PC-9 (cell line): ENCODE data around the gene LAMA3. TPM values are rescaled to one million over a fixed set of nuclear protein-coding genes. Genes with fewer than 3 reads are reported as not detected.

Experiments
- BruUV-seq: library from RNA; stranded (reverse); fragments of 400-500 nt; replicated peaks from 2 replicates; lab custom pipeline; 2021; lab: Mats Ljungman, UMichigan
- CTCF ChIA-PET: fragments of 300-600 bp; sonication (Branson Sonifier 250); formaldehyde crosslinking; loops from one replicate; lab custom pipeline; 2022; ENCODE audit warnings: antibody characterized with exemption; lab: Charles Lee
- POLR2A ChIA-PET: fragments of 300-600 bp; sonication (Branson Sonifier 250); formaldehyde crosslinking; loops from one replicate; lab custom pipeline; 2022; ENCODE audit warnings: antibody characterized with exemption; ENCODE audit not compliant: unreplicated experiment; lab: Charles Lee
- DNase-seq, 2 experiments: peaks; one replicate each; pipeline versions ENCODE4 v3.0.0 to v3.0.0-alpha.2; 2015 to 2022; ENCODE audit warnings: mixed read lengths in 1 of 2
- H2AFZ ChIP-seq: fragments of 200-600 bp; sonication (generic); 2 replicates; pipeline ENCODE4 v1.8.1; 2017; ENCODE audit warnings: antibody characterized with exemption
- H3F3A ChIP-seq: fragments of 200-600 bp; sonication (generic); 2 replicates; pipeline ENCODE4 v1.8.1; 2017; ENCODE audit warnings: antibody characterized with exemption, mild to moderate bottlenecking, low read depth; ENCODE audit not compliant: insufficient read depth
- H3K27ac ChIP-seq: fragments of 200-600 bp; sonication (generic); 2 replicates; pipeline ENCODE4 v1.6.1; 2016; ENCODE audit warnings: mixed run types
- H3K27me3 ChIP-seq: fragments of 200-600 bp; sonication (generic); 2 replicates; pipeline ENCODE4 v1.6.1; 2016; ENCODE audit warnings: low read depth, mixed run types; ENCODE audit not compliant: insufficient read depth
- H3K36me3 ChIP-seq: fragments of 200-600 bp; sonication (generic); 2 replicates; pipeline ENCODE4 v1.6.1; 2016; ENCODE audit warnings: low read depth, mixed run types
- H3K4me1 ChIP-seq: fragments of 200-600 bp; sonication (generic); replicated peaks from 2 replicates; pipeline ENCODE4 v1.6.1; 2016; ENCODE audit warnings: mixed run types; ENCODE audit not compliant: insufficient read depth
- H3K4me2 ChIP-seq: fragments of 200-600 bp; sonication (generic); 2 replicates; pipeline ENCODE4 v1.6.1; 2017; ENCODE audit warnings: mixed run types
- H3K4me3 ChIP-seq: fragments of 200-600 bp; sonication (generic); 2 replicates; pipeline ENCODE4 v1.6.1; 2016; ENCODE audit warnings: mixed run types
- H3K79me2 ChIP-seq: fragments of 200-600 bp; sonication (generic); 2 replicates; pipeline ENCODE4 v1.6.1; 2017; ENCODE audit warnings: low read depth, mixed run types
- H3K9me2 ChIP-seq: fragments of 200-600 bp; sonication (generic); 2 replicates; pipeline ENCODE4 v1.8.1; 2017; ENCODE audit warnings: mild to moderate bottlenecking; ENCODE audit not compliant: insufficient read depth
- H3K9me3 ChIP-seq: fragments of 200-600 bp; sonication (generic); 2 replicates; pipeline ENCODE4 v1.8.1; 2016; ENCODE audit warnings: low read depth; ENCODE audit not compliant: insufficient read depth
- H4K20me1 ChIP-seq: fragments of 200-600 bp; sonication (generic); 2 replicates; pipeline ENCODE4 v1.8.1; 2017; ENCODE audit not compliant: insufficient read depth
- EZH2 ChIP-seq: fragments of 200-600 bp; sonication (generic); IDR thresholded peaks from 2 replicates; pipeline ENCODE4 v1.8.0; 2017; ENCODE audit warnings: antibody characterized with exemption, low read depth
- intact Hi-C: fragments of 100-400 bp; cut with micrococcal nuclease; formaldehyde crosslinking; loops from one replicate; pipeline ENCODE4 v1.10.0; 2022; ENCODE audit not compliant: unreplicated experiment
- total RNA-seq: library from RNA; stranded (reverse); gene quantifications from 2 replicates; pipeline ENCODE4 v1.2.3, GENCODE V29; 2021
- TF ChIP-seq, protein P1 (sequence below): fragments of 200-600 bp; sonication (generic); conservative IDR thresholded peaks from 2 replicates; pipeline ENCODE4 v1.6.1; 2017; ENCODE audit warnings: mixed run types, antibody characterized with exemption, mild to moderate bottlenecking, moderate library complexity

Gene LAMA3
- total RNA-seq, 1 experiment from 2014 or later: 44.4 TPM

DNA sequence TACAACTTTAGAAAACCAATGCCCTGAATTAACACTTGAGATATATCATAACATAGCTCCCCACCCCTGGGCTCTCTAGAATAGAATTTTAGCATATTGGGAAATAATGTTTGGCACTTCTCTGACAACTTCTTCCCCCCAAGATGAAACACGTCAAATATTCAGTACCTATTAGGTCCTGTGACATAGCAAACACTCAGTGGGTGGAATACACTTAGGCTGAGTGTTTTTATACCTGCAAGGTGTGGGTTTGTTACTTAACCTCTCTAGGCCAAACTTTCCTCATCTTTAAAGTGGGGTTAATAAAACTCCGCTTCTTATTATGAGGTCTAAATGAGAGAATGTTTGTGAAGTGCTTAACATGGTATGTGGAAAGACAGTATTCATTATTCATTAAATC is 56.1 kb downstream of the LAMA3 start:
- no peaks in the 10 kb centered on the region for H3F3A ChIP-seq
- intact Hi-C loops: no loop called here

DNA sequence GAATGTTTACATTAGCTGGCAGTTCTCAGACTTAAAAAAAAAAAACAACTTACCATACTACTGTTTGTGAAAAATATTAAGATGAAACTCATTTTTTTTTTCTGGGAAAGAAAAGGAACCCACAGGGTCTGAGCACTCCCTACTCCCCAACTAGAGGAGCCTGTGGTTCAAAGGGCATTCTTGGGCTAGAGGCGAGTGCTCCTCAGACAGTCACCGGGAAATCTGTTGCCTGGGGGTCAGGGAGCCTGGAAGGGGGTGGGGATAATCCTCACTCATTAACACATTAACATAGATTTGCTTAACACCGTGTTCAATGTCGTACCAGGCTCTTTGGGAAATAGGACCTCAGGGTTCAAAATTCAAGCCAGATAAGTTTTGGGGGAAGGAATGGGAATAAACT is 57.6 kb downstream of the LAMA3 start:
- H4K20me1 ChIP-seq: no peaks in the 10 kb centered on the region
- DNase-seq: no peak
- no peaks in the 10 kb centered on the region for H3K4me1 ChIP-seq
- H3K79me2 ChIP-seq: no peaks in the 10 kb centered on the region
- no peak for TF ChIP-seq EZH2
- TF ChIP-seq, protein P1, sequence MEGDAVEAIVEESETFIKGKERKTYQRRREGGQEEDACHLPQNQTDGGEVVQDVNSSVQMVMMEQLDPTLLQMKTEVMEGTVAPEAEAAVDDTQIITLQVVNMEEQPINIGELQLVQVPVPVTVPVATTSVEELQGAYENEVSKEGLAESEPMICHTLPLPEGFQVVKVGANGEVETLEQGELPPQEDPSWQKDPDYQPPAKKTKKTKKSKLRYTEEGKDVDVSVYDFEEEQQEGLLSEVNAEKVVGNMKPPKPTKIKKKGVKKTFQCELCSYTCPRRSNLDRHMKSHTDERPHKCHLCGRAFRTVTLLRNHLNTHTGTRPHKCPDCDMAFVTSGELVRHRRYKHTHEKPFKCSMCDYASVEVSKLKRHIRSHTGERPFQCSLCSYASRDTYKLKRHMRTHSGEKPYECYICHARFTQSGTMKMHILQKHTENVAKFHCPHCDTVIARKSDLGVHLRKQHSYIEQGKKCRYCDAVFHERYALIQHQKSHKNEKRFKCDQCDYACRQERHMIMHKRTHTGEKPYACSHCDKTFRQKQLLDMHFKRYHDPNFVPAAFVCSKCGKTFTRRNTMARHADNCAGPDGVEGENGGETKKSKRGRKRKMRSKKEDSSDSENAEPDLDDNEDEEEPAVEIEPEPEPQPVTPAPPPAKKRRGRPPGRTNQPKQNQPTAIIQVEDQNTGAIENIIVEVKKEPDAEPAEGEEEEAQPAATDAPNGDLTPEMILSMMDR: no peak
- no peak overlapping the region for H2AFZ ChIP-seq
- H3K4me3 ChIP-seq: no peak overlapping the region
- no peaks in the 10 kb centered on the region for H3K9me3 ChIP-seq
- BruUV-seq: no TSS peak
- H3K36me3 ChIP-seq: no peaks in the 10 kb centered on the region
- H3K27ac ChIP-seq: no peak overlapping the region
- intact Hi-C loops: no loop called here
- H3K4me2 ChIP-seq: no peak overlapping the region
- no peaks in the 10 kb centered on the region for H3K9me2 ChIP-seq
- CTCF ChIA-PET: no interaction called here
- H3K27me3 ChIP-seq: no peaks in the 10 kb centered on the region
- H3F3A ChIP-seq: no peaks in the 10 kb centered on the region
- POLR2A ChIA-PET: no interaction called here

More for the DNA sequence above, 56.1 kb downstream of the LAMA3 start:
- Histone ChIP-seq H3K27ac (no peak overlapping the region), H3K9me3 (no peaks in the 10 kb centered on the region), H2AFZ (no peak overlapping the region), H4K20me1 (no peaks in the 10 kb centered on the region), H3K79me2 (no peaks in the 10 kb centered on the region), H3K4me2 (no peak overlapping the region), H3K4me3 (no peak overlapping the region), H3K4me1 (no peaks in the 10 kb centered on the region), H3K9me2 (no peaks in the 10 kb centered on the region), H3K36me3 (no peaks in the 10 kb centered on the region), H3K27me3 (no peaks in the 10 kb centered on the region)
- ChIA-PET POLR2A (no interaction called here), CTCF (no interaction called here)
- no peak for DNase-seq
- TF ChIP-seq, protein P1: no peak
- no peak for TF ChIP-seq EZH2
- BruUV-seq: no TSS peak

DNA sequence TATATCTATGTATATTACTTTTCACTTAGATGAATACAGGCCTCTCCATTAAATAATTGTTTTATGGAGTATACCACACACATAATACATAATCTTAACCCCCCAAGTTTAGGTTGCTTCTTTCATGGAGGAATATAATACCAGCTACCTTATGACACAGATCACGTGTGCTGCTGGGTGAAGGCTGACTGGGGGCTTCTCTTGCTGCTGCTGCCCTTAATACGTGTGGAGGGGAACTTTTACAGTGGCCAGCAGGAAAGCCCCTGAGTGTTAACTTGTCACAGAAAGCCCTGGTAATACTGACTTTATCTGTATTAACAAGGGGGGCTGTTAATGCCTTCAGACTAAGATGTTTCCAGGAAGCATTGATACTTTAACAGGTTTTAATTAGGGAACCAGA is 63.1 kb downstream of the LAMA3 start:
- no TSS peak for BruUV-seq
- CTCF ChIA-PET: no interaction called here

More for the DNA sequence above, 63.1 kb downstream of the LAMA3 start:
- H3K9me3 ChIP-seq: no peaks in the 10 kb centered on the region
- intact Hi-C loops: no loop called here
- no peaks in the 10 kb centered on the region for H3K36me3 ChIP-seq
- POLR2A ChIA-PET: no interaction called here
- no peak overlapping the region for H3K4me2 ChIP-seq
- H3K4me1 ChIP-seq: no peaks in the 10 kb centered on the region
- DNase-seq: no peak
- H3F3A ChIP-seq: no peaks in the 10 kb centered on the region
- H3K9me2 ChIP-seq: no peaks in the 10 kb centered on the region
- H3K27me3 ChIP-seq: no peaks in the 10 kb centered on the region
- no peak overlapping the region for H2AFZ ChIP-seq
- no peak for TF ChIP-seq EZH2
- TF ChIP-seq, protein P1: no peak
- no peak overlapping the region for H3K4me3 ChIP-seq
- no peak overlapping the region for H3K27ac ChIP-seq
- no peaks in the 10 kb centered on the region for H4K20me1 ChIP-seq
- H3K79me2 ChIP-seq: no peaks in the 10 kb centered on the region
